C4-2B (cell line): ENCODE results near the gene PTCHD4.

Experiments used
- ZFX ChIP-seq: fragments of 450-650 bp; IDR thresholded peaks from 2 replicates; pipeline ENCODE4 v1.6.1; 2017
- TF ChIP-seq, protein P1 (sequence below): fragments of 450-650 bp; conservative IDR thresholded peaks from 2 replicates; pipeline ENCODE4 v1.5.1; 2017; ENCODE audit warnings: mild to moderate bottlenecking

DNA sequence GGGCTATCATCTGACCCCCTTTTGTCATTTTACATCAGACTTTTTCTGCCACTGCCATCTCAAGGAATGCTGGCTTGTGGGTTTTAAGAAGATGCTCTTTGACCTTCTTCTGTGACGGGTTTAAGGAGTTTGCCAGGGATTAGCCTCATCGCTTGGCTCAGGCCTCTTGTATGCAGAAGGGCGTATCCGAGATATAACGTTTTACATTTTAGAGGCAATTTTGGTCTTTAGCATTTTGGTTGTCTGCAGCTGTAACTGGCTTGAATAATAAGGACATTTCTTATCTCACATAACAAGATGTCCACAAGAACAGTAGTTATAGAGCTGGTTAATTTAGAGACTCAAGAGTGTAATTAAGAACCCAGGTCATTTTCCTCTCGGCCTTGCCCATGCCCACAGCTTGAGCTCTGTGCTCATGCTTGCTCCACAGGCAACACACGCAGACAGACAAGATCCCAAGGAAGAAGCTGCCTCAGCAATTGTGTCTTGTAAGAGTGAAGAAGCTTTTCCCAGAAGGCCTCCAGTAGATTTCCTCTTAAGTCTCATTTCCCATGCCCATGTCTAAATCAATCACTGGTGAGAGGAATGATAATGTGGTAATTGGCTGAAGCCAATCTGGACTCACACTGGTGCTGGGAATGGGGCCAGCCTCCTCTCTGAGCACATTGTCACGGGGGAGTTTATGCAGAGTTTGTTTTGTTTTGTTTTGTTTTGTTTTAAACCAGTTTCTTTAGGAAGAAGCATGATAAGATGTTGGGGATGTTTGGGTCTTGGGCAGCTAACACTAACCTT, 36.8 kb downstream of the PTCHD4 start:
- TF ChIP-seq, protein P1, sequence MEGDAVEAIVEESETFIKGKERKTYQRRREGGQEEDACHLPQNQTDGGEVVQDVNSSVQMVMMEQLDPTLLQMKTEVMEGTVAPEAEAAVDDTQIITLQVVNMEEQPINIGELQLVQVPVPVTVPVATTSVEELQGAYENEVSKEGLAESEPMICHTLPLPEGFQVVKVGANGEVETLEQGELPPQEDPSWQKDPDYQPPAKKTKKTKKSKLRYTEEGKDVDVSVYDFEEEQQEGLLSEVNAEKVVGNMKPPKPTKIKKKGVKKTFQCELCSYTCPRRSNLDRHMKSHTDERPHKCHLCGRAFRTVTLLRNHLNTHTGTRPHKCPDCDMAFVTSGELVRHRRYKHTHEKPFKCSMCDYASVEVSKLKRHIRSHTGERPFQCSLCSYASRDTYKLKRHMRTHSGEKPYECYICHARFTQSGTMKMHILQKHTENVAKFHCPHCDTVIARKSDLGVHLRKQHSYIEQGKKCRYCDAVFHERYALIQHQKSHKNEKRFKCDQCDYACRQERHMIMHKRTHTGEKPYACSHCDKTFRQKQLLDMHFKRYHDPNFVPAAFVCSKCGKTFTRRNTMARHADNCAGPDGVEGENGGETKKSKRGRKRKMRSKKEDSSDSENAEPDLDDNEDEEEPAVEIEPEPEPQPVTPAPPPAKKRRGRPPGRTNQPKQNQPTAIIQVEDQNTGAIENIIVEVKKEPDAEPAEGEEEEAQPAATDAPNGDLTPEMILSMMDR = no peak
- TF ChIP-seq ZFX = no peak
